ENCODE data around the gene GIGYF2.

GIGYF2 gene

GRCh38 chr2:232793271-232793670 lies 96.1 kb downstream of the GIGYF2 start:
- no peak for ATAC-seq
- DNase-seq: no peak
- no peak overlapping the region for H3K27ac Mint-ChIP-seq
- no peaks in the 10 kb centered on the region for H3K9me3 Mint-ChIP-seq
- no peaks in the 10 kb centered on the region for H3K4me1 Mint-ChIP-seq
- no peaks in the 10 kb centered on the region for H3K27me3 Mint-ChIP-seq
- H3K4me3 Mint-ChIP-seq: no peak overlapping the region
- peaks cover 45% of the 10 kb centered on the region for H3K36me3 Mint-ChIP-seq (ENCODE audit: low read depth)

- Mint-ChIP-seq H3K27ac (no peak overlapping the region), H3K36me3 (ENCODE audit: low read depth) (peaks cover 44% of the 10 kb centered on the region), H3K9me3 (no peaks in the 10 kb centered on the region), H3K4me3 (no peak overlapping the region), H3K27me3 (no peaks in the 10 kb centered on the region), H3K4me1 (no peaks in the 10 kb centered on the region)
- ATAC-seq (no peak), DNase-seq (no peak)
Observed at GRCh38 chr2:232794981-232795380, 97.8 kb downstream of the GIGYF2 start.

- Mint-ChIP-seq H3K4me1 (no peaks in the 10 kb centered on the region), H3K27me3 (no peaks in the 10 kb centered on the region), H3K27ac (no peak overlapping the region), H3K4me3 (no peak overlapping the region), H3K9me3 (no peaks in the 10 kb centered on the region), H3K36me3 (ENCODE audit: low read depth) (peaks cover 47% of the 10 kb centered on the region)
- DNase-seq (no peak), ATAC-seq (no peak)
Observed at GRCh38 chr2:232795920-232796319, 98.8 kb downstream of the GIGYF2 start.

- Mint-ChIP-seq H3K4me3 (no peak overlapping the region), H3K27ac (no peak overlapping the region), H3K36me3 (ENCODE audit: low read depth) (peaks cover 52% of the 10 kb centered on the region), H3K27me3 (no peaks in the 10 kb centered on the region), H3K4me1 (no peaks in the 10 kb centered on the region), H3K9me3 (peaks cover 12% of the 10 kb centered on the region)
- DNase-seq (no peak), ATAC-seq (no peak)
Observed at GRCh38 chr2:232798187-232798586, 101.1 kb downstream of the GIGYF2 start.

- peaks cover 12% of the 10 kb centered on the region for H3K9me3 Mint-ChIP-seq
- H3K27ac Mint-ChIP-seq: no peak overlapping the region
- peaks cover 64% of the 10 kb centered on the region for H3K36me3 Mint-ChIP-seq (ENCODE audit: low read depth)
- ATAC-seq: no peak
- H3K4me3 Mint-ChIP-seq: no peak overlapping the region
- no peaks in the 10 kb centered on the region for H3K4me1 Mint-ChIP-seq
- no peaks in the 10 kb centered on the region for H3K27me3 Mint-ChIP-seq
- no peak for DNase-seq
Observed at GRCh38 chr2:232800166-232800565, 103.0 kb downstream of the GIGYF2 start.

GRCh38 chr2:232802091-232802490 lies 105.0 kb downstream of the GIGYF2 start:
- no peaks in the 10 kb centered on the region for H3K27me3 Mint-ChIP-seq
- peaks cover 64% of the 10 kb centered on the region for H3K36me3 Mint-ChIP-seq (ENCODE audit: low read depth)
- no peak overlapping the region for H3K4me3 Mint-ChIP-seq
- no peak for DNase-seq
- no peaks in the 10 kb centered on the region for H3K4me1 Mint-ChIP-seq
- no peak for ATAC-seq
- H3K27ac Mint-ChIP-seq: no peak overlapping the region
- peaks cover 12% of the 10 kb centered on the region for H3K9me3 Mint-ChIP-seq

GRCh38 chr2:232809349-232810124 lies 112.4 kb downstream of the GIGYF2 start:
- no peak for ATAC-seq
- Mint-ChIP-seq H3K27me3 (no peaks in the 10 kb centered on the region), H3K4me1 (no peaks in the 10 kb centered on the region), H3K36me3 (ENCODE audit: low read depth) (peaks cover 49% of the 10 kb centered on the region), H3K4me3 (no peak overlapping the region), H3K9me3 (no peaks in the 10 kb centered on the region), H3K27ac (no peak overlapping the region)
- no peak for DNase-seq

- no peaks in the 10 kb centered on the region for H3K9me3 Mint-ChIP-seq
- DNase-seq: no peak
- H3K4me1 Mint-ChIP-seq: no peaks in the 10 kb centered on the region
- H3K36me3 Mint-ChIP-seq (ENCODE audit: low read depth): peaks cover 42% of the 10 kb centered on the region
- H3K27ac Mint-ChIP-seq: no peak overlapping the region
- H3K27me3 Mint-ChIP-seq: no peaks in the 10 kb centered on the region
- H3K4me3 Mint-ChIP-seq: no peak overlapping the region
- ATAC-seq: no peak
Observed at GRCh38 chr2:232810444-232810843, 113.3 kb downstream of the GIGYF2 start.

- no peak overlapping the region for H3K27ac Mint-ChIP-seq
- no peaks in the 10 kb centered on the region for H3K27me3 Mint-ChIP-seq
- no peaks in the 10 kb centered on the region for H3K9me3 Mint-ChIP-seq
- DNase-seq (no peak), ATAC-seq (no peak)
- H3K36me3 Mint-ChIP-seq (ENCODE audit: low read depth): peaks cover 39% of the 10 kb centered on the region
- H3K4me1 Mint-ChIP-seq: peaks cover 3% of the 10 kb centered on the region
- no peak overlapping the region for H3K4me3 Mint-ChIP-seq
Observed at GRCh38 chr2:232815569-232815968, 118.4 kb downstream of the GIGYF2 start.

- no peak for ATAC-seq
- no peak for DNase-seq
- no peaks in the 10 kb centered on the region for H3K9me3 Mint-ChIP-seq
- no peak overlapping the region for H3K4me3 Mint-ChIP-seq
- no peak overlapping the region for H3K27ac Mint-ChIP-seq
- peaks cover 3% of the 10 kb centered on the region for H3K4me1 Mint-ChIP-seq
- no peaks in the 10 kb centered on the region for H3K27me3 Mint-ChIP-seq
- H3K36me3 Mint-ChIP-seq (ENCODE audit: low read depth): peaks cover 35% of the 10 kb centered on the region
Observed at GRCh38 chr2:232816657-232817056, 119.5 kb downstream of the GIGYF2 start.

GRCh38 chr2:232817756-232818155 lies 120.6 kb downstream of the GIGYF2 start:
- Mint-ChIP-seq H3K4me3 (no peak overlapping the region), H3K4me1 (peaks cover 3% of the 10 kb centered on the region), H3K9me3 (no peaks in the 10 kb centered on the region), H3K36me3 (ENCODE audit: low read depth) (peaks cover 38% of the 10 kb centered on the region), H3K27ac (no peak overlapping the region), H3K27me3 (no peaks in the 10 kb centered on the region)
- ATAC-seq (no peak), DNase-seq (no peak)

GRCh38 chr2:232829988-232830387 lies 132.9 kb downstream of the GIGYF2 start:
- DNase-seq: no peak
- no peak for ATAC-seq
- H3K27ac Mint-ChIP-seq: no peak overlapping the region
- no peaks in the 10 kb centered on the region for H3K27me3 Mint-ChIP-seq
- H3K4me3 Mint-ChIP-seq: no peak overlapping the region
- H3K9me3 Mint-ChIP-seq: no peaks in the 10 kb centered on the region
- peaks cover 2% of the 10 kb centered on the region for H3K4me1 Mint-ChIP-seq
- H3K36me3 Mint-ChIP-seq (ENCODE audit: low read depth): peaks cover 52% of the 10 kb centered on the region

GRCh38 chr2:232831496-232831895 lies 134.4 kb downstream of the GIGYF2 start:
- no peak overlapping the region for H3K4me3 Mint-ChIP-seq
- H3K36me3 Mint-ChIP-seq (ENCODE audit: low read depth): peaks cover 46% of the 10 kb centered on the region
- DNase-seq: no peak
- no peak overlapping the region for H3K27ac Mint-ChIP-seq
- H3K4me1 Mint-ChIP-seq: peaks cover 2% of the 10 kb centered on the region
- H3K9me3 Mint-ChIP-seq: no peaks in the 10 kb centered on the region
- ATAC-seq: no peak
- H3K27me3 Mint-ChIP-seq: no peaks in the 10 kb centered on the region

GRCh38 chr2:232833830-232834229 lies 136.7 kb downstream of the GIGYF2 start:
- H3K36me3 Mint-ChIP-seq (ENCODE audit: low read depth): peaks cover 39% of the 10 kb centered on the region
- H3K27ac Mint-ChIP-seq: no peak overlapping the region
- peaks cover 20% of the 10 kb centered on the region for H3K4me1 Mint-ChIP-seq
- H3K27me3 Mint-ChIP-seq: no peaks in the 10 kb centered on the region
- H3K9me3 Mint-ChIP-seq: no peaks in the 10 kb centered on the region
- no peak for ATAC-seq
- DNase-seq: no peak
- no peak overlapping the region for H3K4me3 Mint-ChIP-seq

GRCh38 chr2:232835687-232836208 lies 138.6 kb downstream of the GIGYF2 start:
- ATAC-seq (no peak), DNase-seq (no peak)
- Mint-ChIP-seq H3K4me1 (peaks cover 27% of the 10 kb centered on the region), H3K27me3 (no peaks in the 10 kb centered on the region), H3K36me3 (ENCODE audit: low read depth) (peaks cover 49% of the 10 kb centered on the region), H3K27ac (no peak overlapping the region), H3K4me3 (no peak overlapping the region), H3K9me3 (no peaks in the 10 kb centered on the region)
